HFF-Myc (cell line): ENCODE data around the gene SPAG17.

ENCODE experiments used
- DNase-seq: peaks from one replicate; pipeline ENCODE4 v3.0.0-alpha.2; 2011; ENCODE audit warnings: low read depth; ENCODE audit errors: extremely low read depth
- H3K4me3 ChIP-seq: replicated peaks from 2 replicates; pipeline ENCODE4 v1.5.1; 2011; ENCODE audit warnings: low read depth, mild to moderate bottlenecking, control low read depth, low read length
- CTCF ChIP-seq: IDR thresholded peaks from 2 replicates; pipeline ENCODE4 v1.5.1; 2012; ENCODE audit warnings: mild to moderate bottlenecking, low read depth, low read length, control low read depth; ENCODE audit errors: missing control alignments

The SPAG17 gene

GRCh38 chr1:117964290-117965038 is 220.6 kb downstream of the SPAG17 start:
- H3K4me3 ChIP-seq: no peak overlapping the region
- DNase-seq: no peak
- TF ChIP-seq CTCF: no peak

- peak; percentile 36 for DNase-seq
These were observed 225.7 kb downstream of the SPAG17 start for GRCh38 chr1:117959364-117959763.

GRCh38 chr1:117952386-117952785 is 232.6 kb downstream of the SPAG17 start:
- TF ChIP-seq CTCF: no peak
- no peak for DNase-seq
- no peak overlapping the region for H3K4me3 ChIP-seq

More at GRCh38 chr1:117959364-117959763, 225.7 kb downstream of the SPAG17 start:
- no peak for TF ChIP-seq CTCF
- no peak overlapping the region for H3K4me3 ChIP-seq

- no peak for DNase-seq
- H3K4me3 ChIP-seq: no peak overlapping the region
- TF ChIP-seq CTCF: no peak
These were observed 242.7 kb downstream of the SPAG17 start for GRCh38 chr1:117942293-117942692.

GRCh38 chr1:117933769-117934168 is 251.3 kb downstream of the SPAG17 start:
- DNase-seq: no peak
- no peak overlapping the region for H3K4me3 ChIP-seq
- TF ChIP-seq CTCF: no peak

- no peak for TF ChIP-seq CTCF
- H3K4me3 ChIP-seq: peak overlapping the region; percentile 98; the same call in 1 of the 2 replicates
- DNase-seq: no peak
These were observed 252.5 kb downstream of the SPAG17 start for GRCh38 chr1:117932576-117932975.
